Brain microvascular endothelial cell (primary cell): ENCODE results near the gene MAMDC4.
A peak's percentile ranks its signal among the peaks of the same experiment; 100 is the strongest.
"Not testable (repeated sequence)": the region's sequence is repeated elsewhere in the genome, so short reads cannot be mapped to it uniquely, and the experiment has no call there.

Experiments
- DNase-seq: peaks from one replicate; pipeline ENCODE4 v3.0.0-alpha.2; 2020
- H3K27ac ChIP-seq: fragments of 250-450 bp; sonication (Bioruptor Pico); 2 replicates; pipeline ENCODE4 v1.5.1; 2020; ENCODE audit warnings: mild to moderate bottlenecking, moderate library complexity
- H3K27me3 ChIP-seq: fragments of 250-450 bp; sonication (Bioruptor Pico); replicated peaks from 2 replicates; pipeline ENCODE4 v1.5.1; 2020; ENCODE audit warnings: mild to moderate bottlenecking
- H3K36me3 ChIP-seq: fragments of 250-450 bp; sonication (Bioruptor Pico); replicated peaks from 2 replicates; pipeline ENCODE4 v1.5.1; 2020; ENCODE audit warnings: mild to moderate bottlenecking
- H3K4me3 ChIP-seq: 2 replicates; pipeline ENCODE4 v1.5.1; 2011; ENCODE audit warnings: low read depth, mild to moderate bottlenecking, control low read depth, low read length, moderate library complexity
- CTCF ChIP-seq: IDR thresholded peaks from 2 replicates; pipeline ENCODE4 v1.5.1; 2011; ENCODE audit warnings: low read depth, mild to moderate bottlenecking, moderate library complexity, low read length, control low read depth, inconsistent platforms; ENCODE audit errors: missing control alignments
- in situ Hi-C: cut with HindIII; loops from 2 replicates; pipeline ENCODE4 v1.10.0; 2017; ENCODE audit warnings: low sequenced_read_pairs, low pct_ligation_motif_present

Gene MAMDC4

GRCh38 chr9:136865768-136866103 lies 13.6 kb downstream of the MAMDC4 start:
- no peak for DNase-seq
- Histone ChIP-seq H3K4me3 (peak overlapping the region; percentile 76), H3K27ac (peak overlapping the region; percentile 39), H3K36me3 (peaks cover 30% of the 10 kb centered on the region), H3K27me3 (no peaks in the 10 kb centered on the region)
- TF ChIP-seq CTCF: no peak
- in situ Hi-C loops: no loop called here

- H3K27ac ChIP-seq: peak overlapping the region; percentile 50
- in situ Hi-C loops, DNase-seq, H3K27me3 ChIP-seq: not testable (repeated sequence)
- peaks cover 18% of the 10 kb centered on the region for H3K36me3 ChIP-seq
- peak overlapping the region; percentile 76 for H3K4me3 ChIP-seq
Observed at GRCh38 chr9:136866898-136867421, 14.8 kb downstream of the MAMDC4 start.

- peaks cover 12% of the 10 kb centered on the region for H3K36me3 ChIP-seq
- H3K4me3 ChIP-seq: no peak overlapping the region
- in situ Hi-C loops: no loop called here
- H3K27me3 ChIP-seq: no peaks in the 10 kb centered on the region
- no peak for DNase-seq
- TF ChIP-seq CTCF: no peak
- no peak overlapping the region for H3K27ac ChIP-seq
Observed at GRCh38 chr9:136867480-136867879, 15.3 kb downstream of the MAMDC4 start.

- Histone ChIP-seq H3K27ac (no peak overlapping the region), H3K27me3 (no peaks in the 10 kb centered on the region), H3K36me3 (peaks cover 8% of the 10 kb centered on the region), H3K4me3 (no peak overlapping the region)
- in situ Hi-C loops: no loop called here
- DNase-seq: no peak
- TF ChIP-seq CTCF: no peak
Observed at GRCh38 chr9:136867917-136868316, 15.8 kb downstream of the MAMDC4 start.

GRCh38 chr9:136868644-136869043 lies 16.5 kb downstream of the MAMDC4 start:
- H3K27me3 ChIP-seq: no peaks in the 10 kb centered on the region
- DNase-seq: no peak
- no peak for TF ChIP-seq CTCF
- in situ Hi-C loops: no loop called here
- no peak overlapping the region for H3K4me3 ChIP-seq
- no peak overlapping the region for H3K27ac ChIP-seq
- peaks cover 3% of the 10 kb centered on the region for H3K36me3 ChIP-seq

- DNase-seq, H3K36me3 ChIP-seq, in situ Hi-C loops, H3K4me3 ChIP-seq, H3K27ac ChIP-seq, H3K27me3 ChIP-seq: not testable (repeated sequence)
Observed at GRCh38 chr9:136869611-136870010, 17.5 kb downstream of the MAMDC4 start.

- in situ Hi-C loops: no loop called here
- no peak for DNase-seq
- H3K27ac ChIP-seq: no peak overlapping the region
Observed at GRCh38 chr9:136875155-136875554, 23.0 kb downstream of the MAMDC4 start.

More at GRCh38 chr9:136875155-136875554, 23.0 kb downstream of the MAMDC4 start:
- no peaks in the 10 kb centered on the region for H3K36me3 ChIP-seq
- H3K4me3 ChIP-seq: no peak overlapping the region
- no peaks in the 10 kb centered on the region for H3K27me3 ChIP-seq
- TF ChIP-seq CTCF: no peak
